ENCODE data around the gene TACSTD2.
"Not testable (repeated sequence)": the region's sequence is repeated elsewhere in the genome, so short reads cannot be mapped to it uniquely, and the experiment has no call there.

DNA sequence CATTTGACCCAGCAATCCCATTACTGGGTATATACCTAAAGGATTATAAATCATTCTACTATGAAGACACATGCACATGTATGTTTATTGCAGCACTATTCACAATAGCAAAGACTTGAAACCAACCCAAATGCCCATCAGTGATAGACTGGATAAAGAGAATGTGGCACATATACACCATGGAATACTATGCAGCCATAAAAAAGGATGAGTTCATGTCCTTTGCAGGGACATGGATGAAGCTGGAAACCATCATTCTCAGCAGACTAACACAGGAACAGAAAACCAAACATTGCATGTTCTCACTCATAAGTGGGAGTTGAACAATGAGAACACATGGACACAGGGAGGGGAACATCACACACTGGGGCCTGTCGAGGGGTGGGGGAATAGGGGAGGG lies 13.3 kb downstream of the TACSTD2 start:
- TF ChIP-seq, protein P1, sequence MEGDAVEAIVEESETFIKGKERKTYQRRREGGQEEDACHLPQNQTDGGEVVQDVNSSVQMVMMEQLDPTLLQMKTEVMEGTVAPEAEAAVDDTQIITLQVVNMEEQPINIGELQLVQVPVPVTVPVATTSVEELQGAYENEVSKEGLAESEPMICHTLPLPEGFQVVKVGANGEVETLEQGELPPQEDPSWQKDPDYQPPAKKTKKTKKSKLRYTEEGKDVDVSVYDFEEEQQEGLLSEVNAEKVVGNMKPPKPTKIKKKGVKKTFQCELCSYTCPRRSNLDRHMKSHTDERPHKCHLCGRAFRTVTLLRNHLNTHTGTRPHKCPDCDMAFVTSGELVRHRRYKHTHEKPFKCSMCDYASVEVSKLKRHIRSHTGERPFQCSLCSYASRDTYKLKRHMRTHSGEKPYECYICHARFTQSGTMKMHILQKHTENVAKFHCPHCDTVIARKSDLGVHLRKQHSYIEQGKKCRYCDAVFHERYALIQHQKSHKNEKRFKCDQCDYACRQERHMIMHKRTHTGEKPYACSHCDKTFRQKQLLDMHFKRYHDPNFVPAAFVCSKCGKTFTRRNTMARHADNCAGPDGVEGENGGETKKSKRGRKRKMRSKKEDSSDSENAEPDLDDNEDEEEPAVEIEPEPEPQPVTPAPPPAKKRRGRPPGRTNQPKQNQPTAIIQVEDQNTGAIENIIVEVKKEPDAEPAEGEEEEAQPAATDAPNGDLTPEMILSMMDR (IDR thresholded peaks at IDR 0.05; ENCODE audit: insufficient read depth, low read length): not testable (repeated sequence)
- not testable (repeated sequence) for TF ChIP-seq GABPA (IDR thresholded peaks at IDR 0.05; ENCODE audit: low read depth)
